CD4-positive, alpha-beta memory T cell (primary cell): ENCODE data around the gene ATP2C2. TPM values are rescaled to one million over a fixed set of nuclear protein-coding genes. Genes with fewer than 3 reads are reported as not detected.

Experiments used
- CTCF ChIA-PET: fragments of 350-600 bp; sonication (Branson Sonifier 250); formaldehyde crosslinking; loops from one replicate; lab custom pipeline; 2021; ENCODE audit warnings: inconsistent platforms; ENCODE audit not compliant: partially characterized antibody; lab: Charles Lee
- POLR2A ChIA-PET: fragments of 350-600 bp; sonication (Branson Sonifier 250); formaldehyde crosslinking; loops from one replicate; lab custom pipeline; 2021; ENCODE audit not compliant: partially characterized antibody; lab: Charles Lee
- DNase-seq, 5 donors: peaks; one replicate each; pipeline versions ENCODE4 v3.0.0 to v3.0.0-alpha.2; 2020 to 2022; ENCODE audit warnings: mixed read lengths in 1 of 5
- H3K27ac ChIP-seq: one replicate; pipeline ENCODE4 v1.7.0; 2013; ENCODE audit warnings: low read depth, low read length
- H3K27me3 ChIP-seq: 2 replicates; pipeline ENCODE4 v1.7.0; 2013; ENCODE audit warnings: mild to moderate bottlenecking, low read length, moderate library complexity; ENCODE audit not compliant: insufficient read depth
- H3K36me3 ChIP-seq: 2 replicates; pipeline ENCODE4 v1.7.0; 2013; ENCODE audit warnings: mild to moderate bottlenecking, low read length, moderate library complexity; ENCODE audit not compliant: insufficient read depth
- H3K4me1 ChIP-seq: 2 replicates; pipeline ENCODE4 v1.7.0; 2013; ENCODE audit warnings: mild to moderate bottlenecking, low read length, moderate library complexity; ENCODE audit not compliant: insufficient read depth
- H3K4me3 ChIP-seq, 2 donors: one replicate each; pipeline ENCODE4 v1.7.0; 2013; ENCODE audit warnings: low read length in 2 of 2, mild to moderate bottlenecking in 1 of 2
- H3K9me3 ChIP-seq, 2 donors: one replicate each; pipeline ENCODE4 v1.7.0; 2013; ENCODE audit warnings: low read length in 2 of 2, control low read depth in 1 of 2; ENCODE audit not compliant: control insufficient read depth in 1 of 2
- H3K27ac Mint-ChIP-seq, 7 donors: one replicate each; pipeline ENCODE4 v1.8.0; 2020 to 2021; ENCODE audit warnings: mixed read lengths in 7 of 7, mild to moderate bottlenecking in 6 of 7, inconsistent platforms in 3 of 7, moderate library complexity in 3 of 7
- H3K27me3 Mint-ChIP-seq, 2 donors: one replicate each; pipeline ENCODE4 v1.8.0; 2020 to 2021; ENCODE audit warnings: mixed read lengths in 2 of 2
- H3K36me3 Mint-ChIP-seq, 2 donors: one replicate each; pipeline ENCODE4 v1.8.0; 2020 to 2021; ENCODE audit warnings: mixed read lengths in 2 of 2, inconsistent platforms in 1 of 2, mild to moderate bottlenecking in 1 of 2
- H3K4me1 Mint-ChIP-seq, 4 donors: one replicate each; pipeline ENCODE4 v1.8.0; 2020 to 2021; ENCODE audit warnings: mixed read lengths in 4 of 4, mild to moderate bottlenecking in 1 of 4
- H3K4me3 Mint-ChIP-seq, 8 donors: one replicate each; pipeline ENCODE4 v1.8.0; 2020 to 2021; ENCODE audit warnings: mixed read lengths in 8 of 8, mild to moderate bottlenecking in 7 of 8, moderate library complexity in 6 of 8, inconsistent platforms in 3 of 8
- H3K9me3 Mint-ChIP-seq, 8 donors: one replicate each; pipeline ENCODE4 v1.8.0; 2020 to 2021; ENCODE audit warnings: mixed read lengths in 8 of 8, mild to moderate bottlenecking in 5 of 8, inconsistent platforms in 3 of 8, moderate library complexity in 1 of 8
- intact Hi-C: fragments of 100-400 bp; cut with micrococcal nuclease; formaldehyde crosslinking; loops from one replicate; pipeline ENCODE4 v1.15.1; 2023
- polyA plus RNA-seq, 2 donors: library from polyadenylated mRNA; unstranded; fragments of 300-500 nt; fragmentation: Illumina TruSeq; gene quantifications; one replicate each; pipeline ENCODE4 v1.2.3, GENCODE V29; 2021
- total RNA-seq, 2 experiments: library from RNA; stranded (reverse); gene quantifications; one replicate each; pipeline ENCODE4 v1.2.3, GENCODE V29; 2021

The ATP2C2 gene
- total and polyA plus RNA-seq, 4 experiments from 2014 or later = not detected

GRCh38 chr16:84378099-84378498 is 9.8 kb downstream of the ATP2C2 start:
- Mint-ChIP-seq H3K4me3 (no peak overlapping the region), H3K4me1 (peaks cover 0 to 2% (median 0%) of the 10 kb centered on the region in 4 donors), H3K9me3 (peaks cover 0 to 3% (median 0%) of the 10 kb centered on the region in 8 donors), H3K36me3 (no peaks in the 10 kb centered on the region), H3K27me3 (peaks cover 13 to 20% of the 10 kb centered on the region in 2 donors), H3K27ac (no peak overlapping the region)
- ChIA-PET CTCF (no interaction called here), POLR2A (no interaction called here)
- Histone ChIP-seq H3K36me3 (no peaks in the 10 kb centered on the region), H3K4me1 (no peaks in the 10 kb centered on the region), H3K9me3 (no peaks in the 10 kb centered on the region), H3K27me3 (no peaks in the 10 kb centered on the region), H3K4me3 (no peak overlapping the region), H3K27ac (no peak overlapping the region)
- intact Hi-C loops = no loop called here
- DNase-seq = no peak

GRCh38 chr16:84378567-84378966 is 10.2 kb downstream of the ATP2C2 start:
- POLR2A ChIA-PET = no interaction called here

GRCh38 chr16:84379008-84379708 is 10.8 kb downstream of the ATP2C2 start:
- no peaks in the 10 kb centered on the region for H3K36me3 ChIP-seq
- H3K4me3 ChIP-seq = no peak overlapping the region
- no peak for DNase-seq
- ChIA-PET POLR2A (no interaction called here), CTCF (no interaction called here)
- H3K4me1 ChIP-seq = no peaks in the 10 kb centered on the region
- H3K9me3 ChIP-seq = no peaks in the 10 kb centered on the region
- peaks cover 0 to 3% (median under 1%) of the 10 kb centered on the region in 8 donors for H3K9me3 Mint-ChIP-seq
- intact Hi-C loops = no loop called here
- H3K4me3 Mint-ChIP-seq = no peak overlapping the region
- H3K36me3 Mint-ChIP-seq = no peaks in the 10 kb centered on the region
- no peak overlapping the region for H3K27ac Mint-ChIP-seq
- H3K27me3 Mint-ChIP-seq = peaks cover 6 to 20% of the 10 kb centered on the region in 2 donors
- H3K27ac ChIP-seq = no peak overlapping the region
- H3K27me3 ChIP-seq = no peaks in the 10 kb centered on the region
- H3K4me1 Mint-ChIP-seq = peaks cover 0 to 2% (median 0%) of the 10 kb centered on the region in 4 donors

More at GRCh38 chr16:84378567-84378966, 10.2 kb downstream of the ATP2C2 start:
- Histone ChIP-seq H3K27me3 (no peaks in the 10 kb centered on the region), H3K9me3 (no peaks in the 10 kb centered on the region), H3K4me1 (no peaks in the 10 kb centered on the region), H3K36me3 (no peaks in the 10 kb centered on the region), H3K4me3 (no peak overlapping the region), H3K27ac (no peak overlapping the region)
- peaks cover 0 to 2% (median 0%) of the 10 kb centered on the region in 4 donors for H3K4me1 Mint-ChIP-seq
- H3K4me3 Mint-ChIP-seq = no peak overlapping the region
- intact Hi-C loops = no loop called here
- H3K27ac Mint-ChIP-seq = no peak overlapping the region
- H3K36me3 Mint-ChIP-seq = no peaks in the 10 kb centered on the region
- CTCF ChIA-PET = no interaction called here
- H3K27me3 Mint-ChIP-seq = peaks cover 11 to 20% of the 10 kb centered on the region in 2 donors
- peaks cover 0 to 3% (median 0%) of the 10 kb centered on the region in 8 donors for H3K9me3 Mint-ChIP-seq
- DNase-seq = no peak

GRCh38 chr16:84379709-84380362 is 11.5 kb downstream of the ATP2C2 start:
- Histone ChIP-seq H3K27ac (no peak overlapping the region), H3K36me3 (no peaks in the 10 kb centered on the region), H3K4me1 (no peaks in the 10 kb centered on the region), H3K4me3 (no peak overlapping the region), H3K9me3 (no peaks in the 10 kb centered on the region), H3K27me3 (no peaks in the 10 kb centered on the region)
- no peak for DNase-seq
- peak overlapping the region in 2 of 7 donors; percentile 15 to 39 for H3K27ac Mint-ChIP-seq
- ChIA-PET POLR2A (no interaction called here), CTCF (no interaction called here)
- no peaks in the 10 kb centered on the region for H3K36me3 Mint-ChIP-seq
- peaks cover 0 to 2% (median 0%) of the 10 kb centered on the region in 4 donors for H3K4me1 Mint-ChIP-seq
- H3K9me3 Mint-ChIP-seq = peaks cover 0 to 8% (median 4%) of the 10 kb centered on the region in 8 donors
- intact Hi-C loops = no loop called here
- no peak overlapping the region for H3K4me3 Mint-ChIP-seq
- peaks cover 6 to 19% of the 10 kb centered on the region in 2 donors for H3K27me3 Mint-ChIP-seq

- Histone ChIP-seq H3K9me3 (no peaks in the 10 kb centered on the region), H3K4me3 (no peak overlapping the region), H3K4me1 (no peaks in the 10 kb centered on the region), H3K27ac (no peak overlapping the region), H3K27me3 (no peaks in the 10 kb centered on the region), H3K36me3 (no peaks in the 10 kb centered on the region)
- POLR2A ChIA-PET = no interaction called here
- peak overlapping the region in 2 of 7 donors; percentile 15 to 39 for H3K27ac Mint-ChIP-seq
- H3K4me1 Mint-ChIP-seq = peaks cover 0 to 2% (median 0%) of the 10 kb centered on the region in 4 donors
- no peaks in the 10 kb centered on the region for H3K36me3 Mint-ChIP-seq
- CTCF ChIA-PET = no interaction called here
- peak in 1 of 5 donors; percentile 17 for DNase-seq
- peaks cover 0 to 14% (median 9%) of the 10 kb centered on the region in 8 donors for H3K9me3 Mint-ChIP-seq
- peak overlapping the region in 1 of 8 donors; percentile 24 for H3K4me3 Mint-ChIP-seq
- peaks cover 6 to 17% of the 10 kb centered on the region in 2 donors for H3K27me3 Mint-ChIP-seq
- intact Hi-C loops = no loop called here
Measured at GRCh38 chr16:84380405-84380804, 12.1 kb downstream of the ATP2C2 start.

GRCh38 chr16:84382396-84382795 is 14.1 kb downstream of the ATP2C2 start:
- Histone ChIP-seq H3K27ac (no peak overlapping the region), H3K9me3 (no peaks in the 10 kb centered on the region), H3K36me3 (no peaks in the 10 kb centered on the region), H3K4me3 (no peak overlapping the region), H3K4me1 (no peaks in the 10 kb centered on the region), H3K27me3 (no peaks in the 10 kb centered on the region)
- H3K27me3 Mint-ChIP-seq = peaks cover 6 to 10% of the 10 kb centered on the region in 2 donors
- H3K4me1 Mint-ChIP-seq = peaks cover 0 to 2% (median 0%) of the 10 kb centered on the region in 4 donors
- intact Hi-C loops = no loop called here
- ChIA-PET CTCF (no interaction called here), POLR2A (no interaction called here)
- no peak overlapping the region for H3K4me3 Mint-ChIP-seq
- H3K27ac Mint-ChIP-seq = no peak overlapping the region
- DNase-seq = no peak
- H3K9me3 Mint-ChIP-seq = peaks cover 3 to 22% (median 16%) of the 10 kb centered on the region in 8 donors
- no peaks in the 10 kb centered on the region for H3K36me3 Mint-ChIP-seq

GRCh38 chr16:84383106-84383505 is 14.8 kb downstream of the ATP2C2 start:
- Histone ChIP-seq H3K27ac (no peak overlapping the region), H3K4me1 (no peaks in the 10 kb centered on the region), H3K27me3 (no peaks in the 10 kb centered on the region), H3K4me3 (no peak overlapping the region), H3K9me3 (no peaks in the 10 kb centered on the region), H3K36me3 (no peaks in the 10 kb centered on the region)
- ChIA-PET CTCF (no interaction called here), POLR2A (no interaction called here)
- Mint-ChIP-seq H3K4me1 (peaks cover 0 to 2% (median 0%) of the 10 kb centered on the region in 4 donors), H3K27me3 (peaks cover 6 to 7% of the 10 kb centered on the region in 2 donors), H3K4me3 (no peak overlapping the region), H3K9me3 (peaks cover 3 to 22% (median 16%) of the 10 kb centered on the region in 8 donors), H3K36me3 (no peaks in the 10 kb centered on the region), H3K27ac (no peak overlapping the region)
- no peak for DNase-seq
- intact Hi-C loops = no loop called here
